ENCODE measurements around the gene MUL1.
"Not testable (repeated sequence)": the region's sequence is repeated elsewhere in the genome, so short reads cannot be mapped to it uniquely, and the experiment has no call there.

Gene MUL1

DNA sequence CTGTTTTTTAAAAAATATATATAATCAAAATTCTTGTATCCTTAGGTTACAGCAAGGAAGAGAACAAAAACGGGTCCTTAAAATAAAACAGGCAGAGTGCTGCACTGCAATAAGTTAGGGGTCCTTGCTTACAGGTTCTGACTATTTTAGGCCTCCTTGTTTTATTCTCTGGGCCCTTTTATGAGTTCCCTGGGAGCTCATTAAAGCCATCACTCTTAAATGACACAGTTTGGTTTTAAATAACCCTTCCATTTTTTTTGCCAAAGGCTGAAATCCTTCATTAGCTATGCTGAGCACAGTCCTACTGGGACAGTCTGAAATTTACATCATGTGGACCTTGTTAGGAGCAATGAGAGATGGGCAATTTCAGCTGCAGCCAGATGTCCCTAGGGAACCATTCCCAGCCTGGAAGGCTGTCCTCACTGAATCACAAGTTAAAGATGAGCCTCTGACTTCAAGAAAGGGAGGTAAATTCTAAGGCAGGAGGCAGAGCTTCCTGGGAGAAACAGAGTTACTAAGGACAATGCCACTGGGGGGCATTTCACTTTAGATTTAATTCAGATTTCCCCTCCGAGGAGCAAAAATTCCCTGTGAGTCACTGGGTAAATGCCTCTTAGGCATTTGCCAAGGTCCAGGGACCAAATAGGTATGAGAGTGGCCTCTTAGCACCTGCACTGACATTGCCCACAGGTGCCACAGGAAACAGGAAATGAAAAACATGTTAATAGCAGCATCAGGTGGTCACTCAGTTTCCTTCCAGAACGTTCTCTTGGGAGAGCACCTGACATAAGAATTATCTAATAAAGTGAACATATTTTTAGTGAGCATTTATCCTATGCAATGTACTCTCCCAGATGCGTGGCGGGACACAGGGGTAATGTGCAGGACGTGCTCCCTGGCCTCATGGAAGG, 3.8 kb upstream of the MUL1 start:
- DNase-seq = no peak

DNA sequence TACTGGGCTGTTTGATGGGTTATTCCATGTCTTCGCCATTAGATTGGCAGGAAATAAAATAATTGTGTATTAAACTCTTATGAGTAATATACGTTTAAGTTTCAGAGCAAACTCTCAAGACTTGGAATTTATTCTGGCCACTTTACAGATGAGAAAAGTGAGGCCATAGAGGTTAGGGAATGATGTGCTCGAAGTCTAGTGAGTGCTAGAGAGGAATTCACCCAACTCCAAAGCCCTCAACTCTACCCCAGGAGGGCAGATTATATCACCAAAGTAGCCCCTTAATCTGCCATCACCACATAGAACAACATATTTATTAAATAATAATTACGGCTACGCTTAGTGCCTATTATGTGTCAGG, 440 bp upstream of the MUL1 start:
- DNase-seq = no peak

DNA sequence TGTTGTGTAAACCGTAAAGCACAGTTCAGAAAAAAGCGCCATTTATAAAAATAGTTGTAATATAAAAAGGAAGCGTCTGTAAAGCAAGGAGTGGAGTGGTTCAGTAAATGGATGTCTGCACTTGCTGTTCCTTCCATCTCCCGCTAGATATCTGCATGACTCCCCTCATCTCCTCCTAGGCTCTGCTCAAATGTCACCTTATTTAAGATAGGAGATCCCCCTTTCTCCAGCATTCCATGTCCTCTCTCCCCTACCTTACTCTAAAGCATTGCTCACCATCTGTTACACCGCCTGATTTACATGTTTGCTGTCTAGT, 745 bp downstream of the MUL1 start:
- DNase-seq = no peak

DNA sequence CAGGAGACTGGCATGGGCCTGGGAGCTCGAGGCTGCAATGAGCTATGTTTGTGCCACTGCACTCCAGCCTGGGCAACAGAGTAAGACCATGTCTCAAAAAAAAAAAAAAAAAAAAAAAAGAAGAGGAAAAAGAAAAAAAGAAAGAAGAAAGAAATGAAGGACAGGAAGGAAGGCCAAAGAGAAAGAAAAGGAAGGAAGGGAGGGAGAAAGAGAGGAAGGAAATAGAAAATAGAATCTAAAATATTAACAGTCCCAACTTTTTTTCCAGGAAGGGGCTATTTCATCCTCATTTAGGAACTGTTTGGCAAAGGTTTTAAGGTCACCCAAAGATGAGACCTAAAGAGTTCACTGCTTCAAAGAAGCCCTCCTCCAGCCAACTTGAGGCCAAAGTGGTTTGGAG, 2.5 kb downstream of the MUL1 start:
- no peak for DNase-seq

DNA sequence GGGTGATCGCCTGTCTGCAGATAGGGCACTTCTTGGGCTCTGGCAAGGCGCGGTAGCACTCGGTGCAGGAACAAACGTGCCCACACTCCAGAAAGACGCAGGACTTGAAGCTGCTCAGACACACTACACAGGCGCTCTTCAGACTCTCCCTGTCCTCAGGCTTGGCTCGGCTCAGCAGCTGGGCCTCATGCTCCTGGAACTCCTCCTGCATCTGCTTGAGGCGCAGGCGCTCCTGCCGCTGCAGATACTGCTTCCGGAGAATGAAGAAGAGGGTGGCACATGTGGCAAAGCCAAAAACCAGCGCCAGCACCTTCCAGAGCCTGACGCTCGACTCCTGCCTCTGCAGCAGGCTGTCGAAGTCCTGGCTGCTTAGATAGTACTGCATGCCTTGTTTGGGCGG, 7.2 kb downstream of the MUL1 start:
- DNase-seq = no peak

DNA sequence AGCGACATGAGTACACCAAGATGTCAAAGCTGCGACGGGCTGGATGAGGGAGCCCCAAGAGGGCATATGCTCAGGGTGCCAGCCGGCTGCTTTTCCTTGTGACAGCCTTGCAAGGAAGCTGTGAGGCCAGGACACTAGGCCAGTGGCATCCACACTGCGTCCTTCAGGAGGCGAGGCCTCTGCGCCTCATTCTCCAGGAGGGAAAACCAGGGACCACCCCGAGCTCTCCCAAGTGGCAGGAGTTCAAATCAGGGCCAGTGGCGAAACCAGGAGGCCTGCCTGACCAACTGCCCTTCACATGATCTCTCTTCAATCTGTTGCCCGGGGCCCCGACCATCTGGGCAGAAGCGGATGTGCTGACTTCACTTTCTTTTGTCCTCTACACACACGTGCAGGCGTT, 8.2 kb downstream of the MUL1 start:
- no peak for DNase-seq

DNA sequence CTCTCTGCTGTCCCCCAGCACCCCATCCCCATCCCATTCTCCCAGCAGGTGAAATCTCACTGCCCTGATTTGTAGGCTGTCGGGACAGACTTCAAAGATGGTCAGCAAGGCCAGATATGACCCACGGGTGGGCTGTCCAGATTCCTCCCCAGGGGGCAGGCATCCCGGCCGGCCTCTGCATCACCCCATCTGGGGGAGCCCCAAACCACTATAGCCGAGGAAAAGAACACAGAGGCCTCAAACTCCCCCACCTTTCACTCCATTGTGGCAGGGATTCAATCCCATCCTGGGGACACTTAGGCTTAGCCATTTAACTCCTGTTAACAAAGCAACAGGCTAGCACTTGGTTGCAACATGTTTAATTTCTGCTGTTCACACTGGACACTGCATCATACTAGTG, 8.8 kb downstream of the MUL1 start:
- DNase-seq = no peak

DNA sequence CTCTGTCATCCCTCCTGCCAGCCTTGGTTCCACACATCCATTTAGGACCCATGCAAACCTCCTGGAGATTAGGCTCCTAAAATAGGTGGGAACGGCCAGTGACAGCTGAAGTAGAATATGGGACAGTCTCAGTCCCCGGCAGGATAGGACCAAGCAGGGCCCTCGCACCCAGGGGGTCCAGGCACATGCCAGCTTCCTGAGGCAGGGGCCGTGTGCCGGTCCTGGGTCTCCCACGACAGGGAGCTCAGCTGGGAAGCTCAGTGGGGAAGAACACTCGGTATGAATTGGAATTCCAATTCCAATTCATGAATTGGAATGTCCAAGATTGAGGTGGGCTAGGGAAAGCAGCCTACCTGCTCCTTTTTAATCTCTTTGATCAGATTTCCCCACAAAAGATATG, 9.8 kb downstream of the MUL1 start:
- DNase-seq = no peak

DNA sequence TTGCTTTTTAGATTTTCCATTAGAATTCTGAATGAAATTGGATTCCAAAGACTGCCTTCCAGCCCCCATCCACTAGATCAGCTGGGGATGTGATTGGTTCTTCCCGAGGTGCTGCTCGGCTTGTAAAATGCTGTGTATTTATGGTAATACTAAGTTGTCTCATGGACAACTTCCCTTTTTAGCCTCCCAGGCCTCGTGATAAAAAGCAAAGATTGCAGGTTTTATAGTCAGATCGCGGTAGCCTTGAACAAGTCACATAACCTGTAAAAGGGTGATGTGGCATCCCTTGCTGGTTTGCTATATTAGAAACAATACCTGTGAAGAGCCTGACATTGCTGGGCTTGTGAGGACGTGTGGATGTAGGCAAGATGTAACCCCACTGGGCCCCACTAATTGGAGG, 10.4 kb downstream of the MUL1 start:
- DNase-seq = no peak

DNA sequence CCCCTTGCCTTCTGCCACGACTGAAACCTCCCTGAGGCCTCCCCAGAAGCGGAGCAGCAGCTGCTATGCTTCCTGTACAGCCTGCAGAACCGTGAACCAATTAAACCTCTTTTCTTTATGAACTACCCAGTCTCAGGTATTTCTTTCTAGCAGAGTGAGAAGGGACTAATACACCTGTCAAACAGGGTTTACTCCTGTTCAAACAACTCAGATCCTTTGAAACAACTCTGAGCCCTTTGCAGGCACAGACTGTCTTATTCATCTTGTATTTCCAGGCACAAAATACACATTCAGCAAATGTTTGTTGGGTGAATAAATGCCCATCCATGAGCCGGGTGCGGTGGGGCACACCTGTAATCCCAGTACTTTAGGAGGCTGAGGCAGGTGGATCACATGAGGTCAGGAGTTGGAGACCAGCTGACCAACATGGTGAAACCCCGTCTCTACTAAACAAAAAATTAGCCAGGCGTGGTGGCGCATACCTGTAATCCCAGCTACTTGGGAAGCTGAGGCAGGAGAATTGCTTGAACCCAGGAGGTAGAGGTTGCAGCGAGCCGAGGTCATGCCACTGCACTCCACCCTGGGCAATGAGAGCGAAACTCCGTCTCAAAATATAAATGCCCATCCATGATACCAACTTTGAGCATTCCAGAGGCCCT, 11.1 kb downstream of the MUL1 start:
- DNase-seq = not testable (repeated sequence)

DNA sequence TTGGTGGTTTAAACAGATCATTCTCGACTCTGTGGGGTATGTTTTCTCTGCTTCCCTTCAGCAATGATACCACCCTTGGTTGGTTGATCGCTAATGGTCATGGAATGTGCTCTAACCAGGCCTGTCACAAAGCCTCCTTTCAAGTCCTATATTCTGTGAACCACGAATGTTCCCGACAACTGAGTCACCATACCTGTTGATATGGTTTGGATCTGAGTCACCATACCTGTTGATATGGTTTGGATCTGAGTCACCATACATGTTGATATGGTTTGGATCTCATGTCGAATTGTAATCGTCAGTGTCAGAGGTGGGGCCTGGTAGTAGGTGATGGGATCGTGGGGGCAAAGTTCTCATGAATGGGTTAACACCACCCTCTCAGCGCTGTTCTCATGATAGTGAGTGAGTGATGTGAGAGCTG, 11.7 kb downstream of the MUL1 start:
- peak in 1 of 2 experiments; percentile 37 for DNase-seq

DNA sequence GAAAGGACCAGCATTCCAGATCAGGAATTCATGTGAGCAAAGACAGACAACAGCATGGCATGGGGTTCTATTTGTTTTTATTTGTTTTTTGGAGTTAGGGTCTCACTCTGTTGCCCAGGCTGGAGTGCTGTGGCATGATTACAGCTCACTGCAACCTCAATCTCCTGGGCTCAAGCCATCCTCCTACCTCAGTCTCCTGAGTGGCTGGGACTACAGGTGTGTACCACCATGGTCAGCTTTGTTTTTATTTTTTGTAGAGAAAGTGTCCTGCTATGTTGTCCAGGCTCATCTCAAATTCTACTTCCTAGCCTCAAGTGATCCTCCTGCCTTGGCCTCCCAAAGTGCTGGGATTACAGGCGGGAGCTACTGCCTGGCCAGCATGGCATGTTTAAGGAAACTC, 12.3 kb downstream of the MUL1 start:
- no peak for DNase-seq

DNA sequence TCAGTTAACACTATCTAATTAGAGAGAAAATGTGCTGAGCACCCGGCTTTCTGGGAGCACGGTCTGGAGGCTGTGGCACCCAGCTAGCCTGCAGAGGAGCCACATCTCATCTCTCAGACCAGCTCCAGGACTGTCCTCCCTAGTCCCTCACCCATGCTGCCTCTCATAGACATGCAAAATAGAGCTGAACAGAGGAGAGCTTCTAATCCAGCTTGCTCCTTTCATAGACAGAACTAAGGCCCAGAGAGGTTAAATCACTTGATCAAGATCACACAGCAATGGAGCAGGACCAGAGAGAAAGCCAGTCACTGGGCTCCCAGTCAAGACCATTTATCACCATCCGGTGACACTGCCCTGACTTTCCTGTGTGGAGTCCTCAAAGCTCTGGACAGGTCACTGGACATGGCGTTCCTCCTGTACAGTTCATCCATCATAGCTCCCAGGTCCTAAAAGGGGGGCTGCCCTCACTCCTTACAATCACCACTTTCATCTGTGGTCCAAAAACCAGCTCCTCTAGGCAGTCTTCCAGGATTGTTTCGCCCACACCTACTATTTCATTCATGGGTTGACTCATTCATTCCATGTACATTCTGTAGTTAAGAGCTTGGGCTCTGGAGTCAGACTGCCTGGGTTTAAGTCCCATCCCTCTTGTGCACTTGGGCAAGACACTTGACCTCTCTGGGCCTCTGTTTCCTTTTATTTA, 13.2 kb downstream of the MUL1 start:
- DNase-seq = no peak

DNA sequence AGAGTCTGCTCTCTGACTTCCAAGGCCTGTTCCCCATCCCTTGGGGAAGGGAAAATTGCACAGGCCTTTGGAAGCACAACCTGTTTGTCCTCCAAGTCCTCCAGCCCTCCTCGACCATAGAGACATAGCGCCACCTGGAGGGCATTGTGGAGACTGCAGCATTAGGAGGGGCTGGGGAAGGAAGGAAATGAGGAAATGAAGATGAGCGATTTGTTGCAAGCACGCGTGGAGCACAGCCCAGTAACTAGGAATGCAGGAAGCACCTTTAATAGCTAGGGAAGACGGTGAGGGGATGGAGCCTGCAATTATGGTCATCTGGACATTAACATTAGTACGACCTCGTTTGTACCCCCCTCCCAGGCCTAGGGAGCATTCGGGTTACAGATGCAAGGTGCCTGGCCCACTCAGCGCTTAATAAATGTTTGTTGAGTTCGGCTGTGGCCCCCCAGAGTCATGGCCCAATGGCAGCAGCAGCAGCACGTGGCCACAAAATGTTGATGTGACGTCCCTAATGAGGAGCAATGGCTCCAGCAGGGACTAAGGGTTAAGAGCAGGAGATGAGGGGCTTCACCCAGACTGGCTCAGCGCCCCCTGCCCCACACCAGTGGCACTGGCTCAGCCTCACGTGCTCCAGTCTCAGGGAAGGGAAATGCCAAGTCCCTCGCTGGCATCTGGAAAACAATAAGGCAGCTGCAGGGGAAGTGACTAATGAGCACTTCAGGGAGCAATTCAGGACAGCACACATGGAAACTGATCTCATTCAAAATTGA, 13.9 kb downstream of the MUL1 start:
- peak; percentile 85 to 87 for DNase-seq

DNA sequence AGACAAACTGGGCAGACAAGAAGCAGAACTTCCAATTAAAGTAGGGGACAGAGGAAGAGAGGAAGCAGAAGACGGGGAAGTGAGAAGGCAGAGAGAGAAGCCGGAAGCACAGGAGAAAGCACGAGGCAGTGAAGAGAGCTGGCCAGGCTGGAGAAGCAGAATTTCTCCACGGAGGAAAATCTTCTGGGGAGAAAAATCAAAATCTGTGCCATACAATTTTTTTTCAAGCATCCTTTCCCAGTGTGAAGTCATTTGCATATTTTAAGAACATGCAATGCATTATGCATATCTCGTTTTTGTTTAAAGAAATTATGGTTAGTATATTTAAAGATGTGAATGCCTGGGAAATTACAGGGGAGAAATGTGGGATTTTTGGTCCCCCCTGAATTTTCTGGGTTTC, 14.6 kb downstream of the MUL1 start:
- no peak for DNase-seq

DNA sequence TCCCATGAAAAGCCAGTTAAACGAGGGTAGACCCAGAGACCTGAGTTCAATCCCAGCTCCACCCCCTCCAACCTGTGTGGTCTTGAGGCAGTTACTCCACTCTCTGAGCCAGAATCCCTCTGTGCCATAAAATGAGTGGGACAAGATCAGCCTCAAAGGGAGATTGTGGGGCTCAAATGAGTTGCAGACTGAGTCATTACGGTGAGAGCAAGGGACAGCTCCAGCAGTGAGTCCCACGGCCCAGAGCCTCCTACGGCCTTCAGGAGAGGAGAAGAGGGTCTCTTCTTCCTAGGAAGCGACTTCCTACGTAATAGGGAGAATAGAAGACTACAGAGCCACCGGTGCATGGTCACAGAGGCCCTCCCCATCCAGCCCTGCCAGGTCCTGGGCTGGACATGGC, 15.2 kb downstream of the MUL1 start:
- DNase-seq = no peak

DNA sequence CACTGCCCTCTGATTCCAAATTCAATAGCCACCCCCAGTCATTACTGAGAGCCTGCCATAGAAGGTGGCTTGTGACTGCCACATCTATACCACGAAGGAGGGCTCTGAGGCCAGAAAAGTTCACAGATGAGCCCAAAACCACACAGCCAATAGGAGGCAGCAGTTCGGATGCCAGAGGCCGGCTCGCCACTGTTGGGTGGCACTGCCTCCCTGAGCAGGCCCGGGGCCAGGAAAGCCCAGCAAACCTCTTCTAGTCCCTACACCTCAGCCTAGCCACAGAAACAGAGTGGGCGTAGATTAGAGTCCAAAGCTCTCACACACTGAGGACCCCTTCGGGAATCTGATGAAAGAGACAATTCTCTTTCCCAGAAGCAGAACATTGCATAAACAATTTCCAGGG, 16.1 kb downstream of the MUL1 start:
- DNase-seq = no peak

DNA sequence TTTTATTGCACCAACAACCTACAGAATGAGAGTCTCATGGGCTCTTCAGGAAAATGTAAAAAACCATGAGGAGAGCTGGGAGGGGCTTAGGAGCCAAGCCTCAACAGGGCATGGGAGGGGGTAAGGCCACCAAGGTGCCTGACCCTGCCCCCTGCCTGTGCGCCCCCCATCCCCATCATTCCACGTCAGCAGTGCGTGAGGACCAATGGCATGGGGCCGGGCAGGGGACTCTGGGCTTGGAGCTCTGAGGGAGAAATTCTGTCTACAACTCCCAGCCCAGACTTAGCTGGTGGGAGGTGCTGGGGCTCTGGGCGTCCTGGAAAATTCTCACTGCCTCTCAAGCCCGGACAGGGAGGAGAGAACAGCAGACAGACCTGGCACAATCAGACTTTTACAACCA, 16.8 kb downstream of the MUL1 start:
- no peak for DNase-seq

DNA sequence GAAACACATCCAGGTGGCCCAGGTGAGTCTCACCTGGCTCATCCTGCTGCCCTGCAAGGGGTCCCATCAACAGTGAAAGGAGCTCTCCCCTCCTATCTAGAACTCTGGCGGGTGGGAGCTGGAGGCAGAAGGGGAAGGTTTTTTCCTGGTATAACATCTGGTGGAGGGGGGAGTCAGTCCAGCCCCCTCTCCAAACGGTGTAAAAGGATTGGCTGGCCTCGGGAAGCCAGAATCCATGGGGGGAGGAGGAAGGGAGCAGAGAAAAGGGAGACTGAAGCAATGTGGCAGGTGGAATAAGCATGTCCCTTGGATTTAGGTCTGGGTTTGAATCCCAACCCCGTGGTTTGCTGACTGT, 20.7 kb downstream of the MUL1 start:
- DNase-seq = no peak

DNA sequence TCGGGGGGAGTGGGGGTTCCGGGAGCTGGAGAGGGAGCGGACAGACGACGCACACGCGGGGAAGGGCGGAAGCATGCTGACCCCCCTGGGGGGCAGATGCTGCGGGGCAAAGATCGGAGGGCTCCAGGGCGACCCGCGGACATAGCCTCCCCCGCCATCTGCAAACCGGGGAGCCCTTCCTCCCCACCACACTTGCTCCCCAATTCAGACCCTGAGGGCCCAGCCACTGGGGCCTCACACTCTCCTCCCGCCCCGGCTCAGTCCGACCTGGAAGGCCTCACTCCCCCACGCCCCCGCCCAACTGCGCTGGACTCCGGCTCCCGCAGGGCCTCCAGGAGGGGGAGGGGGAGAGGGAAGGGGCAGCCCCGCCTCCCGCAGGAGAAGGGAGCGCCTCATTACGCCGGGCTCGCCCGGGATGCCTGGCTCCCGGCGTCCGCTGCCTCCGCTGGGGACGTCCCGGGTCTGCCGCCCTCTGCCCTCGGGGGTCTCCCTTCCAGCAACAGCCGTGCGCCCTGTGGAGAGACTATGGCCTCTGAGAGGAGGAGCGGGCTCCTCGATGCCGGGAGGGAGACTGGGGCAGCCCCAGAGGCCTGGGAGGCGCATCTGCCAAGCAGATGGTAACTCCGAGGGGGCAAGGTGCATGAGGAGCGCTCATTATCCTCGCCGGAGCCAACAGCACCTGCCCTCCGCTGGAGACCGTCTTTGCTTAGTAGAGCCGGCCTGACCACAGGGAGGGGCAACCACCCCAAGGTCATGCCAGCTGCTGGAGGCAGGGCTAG, 21.3 kb downstream of the MUL1 start:
- DNase-seq = peak in 1 of 2 experiments; percentile 21

DNA sequence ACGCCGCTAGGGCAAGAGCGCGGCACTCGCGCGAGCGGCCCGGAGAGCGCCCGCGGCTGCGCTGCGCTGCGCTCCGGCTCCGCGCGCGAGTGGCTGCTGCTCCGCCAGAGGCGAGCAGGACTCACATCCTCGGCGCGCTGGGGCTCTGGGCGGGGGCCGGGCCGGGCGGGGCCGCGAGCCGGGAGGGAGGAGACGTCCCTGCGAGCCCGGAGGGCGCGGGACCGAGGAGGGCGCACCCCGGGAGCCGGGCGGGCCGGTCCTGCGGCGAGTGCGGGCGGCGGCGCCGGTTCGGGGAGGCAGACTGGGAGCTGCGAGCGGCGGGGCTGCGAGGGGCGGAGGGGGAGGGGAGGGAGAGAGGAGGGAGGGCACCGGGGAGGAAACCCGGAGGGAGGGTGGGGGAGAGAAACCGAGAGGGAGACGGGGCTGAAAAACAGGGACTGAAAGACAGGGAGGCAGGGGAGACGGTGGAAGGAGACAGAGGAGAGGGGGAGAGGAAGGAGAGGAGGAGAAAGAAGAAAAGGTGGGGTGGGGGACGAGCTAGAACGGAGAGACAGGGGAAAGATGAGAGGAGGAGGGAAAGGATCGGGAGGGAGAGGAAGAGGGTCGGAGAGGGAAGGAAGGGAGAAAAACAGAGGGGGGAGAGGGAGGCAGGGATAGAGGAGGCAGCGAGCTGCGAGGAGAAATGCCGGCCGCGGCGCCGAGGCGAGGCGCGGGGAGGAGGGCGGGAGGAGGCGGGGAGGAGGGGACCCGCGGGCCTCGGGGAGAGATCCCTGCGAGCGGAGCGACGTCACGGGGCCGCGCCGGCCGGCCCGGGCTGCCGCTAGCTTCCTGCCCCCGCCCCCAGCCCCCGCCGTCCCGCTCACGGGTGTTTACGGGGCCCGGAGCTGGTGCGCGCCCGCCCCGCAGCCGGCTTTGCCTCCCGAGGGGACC, 22.2 kb downstream of the MUL1 start, which contains the start of gene CAMK2N1:
CAMK2N1 (minus strand) TSS at position 684 of the 930 bp plus-strand sequence. CDS start 831 bp downstream, outside the sequence.
- DNase-seq = peak; percentile 60 to 66
